RPMI8226 (cell line): ENCODE results near the gene DAZAP2.

Experiments used
- DNase-seq: peaks from one replicate; pipeline ENCODE4 v3.0.0-alpha.2; 2015

DAZAP2 gene

DNA sequence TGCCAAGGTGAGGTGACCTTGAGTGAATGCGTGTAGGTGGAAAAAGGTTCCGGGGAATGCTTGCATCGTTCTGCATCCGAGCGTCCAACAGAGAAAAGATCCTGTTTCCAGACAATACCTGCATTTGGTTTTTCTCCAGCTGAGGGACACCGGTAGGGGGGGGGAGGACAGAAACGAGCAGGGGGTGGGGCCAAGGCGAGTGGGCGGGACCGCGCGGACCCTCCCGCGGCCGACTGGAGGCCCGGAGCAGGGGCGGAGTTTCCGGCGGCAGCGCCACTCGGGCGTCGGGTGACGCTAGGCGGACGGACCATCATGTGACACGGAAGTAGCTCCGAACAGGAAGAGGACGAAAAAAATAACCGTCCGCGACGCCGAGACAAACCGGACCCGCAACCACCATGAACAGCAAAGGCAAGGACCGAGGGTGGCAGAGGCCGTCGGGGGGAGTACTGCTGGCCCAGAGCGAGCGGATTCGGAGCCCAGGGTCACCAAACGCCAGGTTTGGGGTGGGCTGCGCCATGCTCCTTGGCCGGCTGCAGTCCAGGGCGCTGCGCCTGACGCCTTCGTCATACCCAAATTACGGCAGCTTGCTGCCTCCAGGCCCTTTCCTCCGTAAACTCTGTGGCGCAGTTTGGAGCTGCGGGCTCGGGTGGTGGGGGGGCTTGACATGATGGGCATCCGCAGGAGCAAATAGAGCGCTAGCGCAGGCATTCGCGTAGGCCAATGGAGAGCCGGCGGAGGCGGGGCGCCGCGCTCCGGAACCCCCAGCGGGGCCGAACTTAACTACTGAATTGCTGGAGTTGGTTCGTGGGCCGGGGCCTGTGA, at the start of gene DAZAP2:
Gene DAZAP2, plus strand, starts transcription at position 317 of the 825 bp plus-strand sequence. Its CDS starts 82 bp downstream, at position 399.
- DNase-seq = peak; percentile 97

GRCh38 chr12:51189790-51190355, 48.8 kb upstream of the DAZAP2 start:
- no peak for DNase-seq

GRCh38 chr12:51190820-51191219, 47.8 kb upstream of the DAZAP2 start:
- DNase-seq = no peak

- no peak for DNase-seq
Observed at GRCh38 chr12:51191516-51192283, 46.9 kb upstream of the DAZAP2 start.

DNA sequence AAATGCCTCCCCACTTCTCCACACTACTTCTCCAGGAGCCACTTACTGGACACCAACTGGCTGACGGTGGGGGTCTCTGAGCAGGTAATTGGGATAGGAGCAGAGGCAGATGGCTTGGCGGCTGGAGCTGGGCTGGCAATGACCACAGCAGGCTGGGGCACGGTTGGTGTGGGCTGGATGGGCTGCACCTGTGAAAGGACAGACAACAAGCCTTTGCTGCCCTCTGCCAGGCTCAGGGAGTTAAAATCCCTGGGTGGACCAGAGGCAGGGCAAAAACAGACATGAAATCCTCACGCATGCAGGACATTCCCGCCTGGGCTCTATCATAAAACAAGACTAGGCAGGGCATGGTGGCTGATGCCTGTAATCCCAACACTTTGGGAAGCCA, 46.3 kb upstream of the DAZAP2 start:
- no peak for DNase-seq

DNA sequence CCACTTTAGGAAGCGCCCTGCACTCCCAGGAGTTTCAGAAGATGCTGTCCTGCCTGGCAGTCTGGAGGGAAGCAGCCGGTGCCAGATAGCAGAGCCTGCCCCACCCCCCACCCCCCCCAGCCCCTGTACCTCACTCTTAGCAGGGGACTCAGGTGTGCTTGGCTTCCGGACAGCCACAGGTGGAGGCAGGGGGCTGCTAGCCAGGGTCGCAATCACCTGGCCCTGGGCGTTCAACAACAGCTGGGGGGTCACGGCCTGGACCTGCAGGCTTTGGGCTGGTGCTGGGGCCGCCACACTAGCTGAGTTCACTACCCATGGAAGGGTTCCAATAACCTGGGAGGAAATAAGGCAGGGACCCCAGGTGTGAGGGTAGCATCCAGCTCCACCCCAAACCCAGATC, 42.8 kb upstream of the DAZAP2 start:
- no peak for DNase-seq

DNA sequence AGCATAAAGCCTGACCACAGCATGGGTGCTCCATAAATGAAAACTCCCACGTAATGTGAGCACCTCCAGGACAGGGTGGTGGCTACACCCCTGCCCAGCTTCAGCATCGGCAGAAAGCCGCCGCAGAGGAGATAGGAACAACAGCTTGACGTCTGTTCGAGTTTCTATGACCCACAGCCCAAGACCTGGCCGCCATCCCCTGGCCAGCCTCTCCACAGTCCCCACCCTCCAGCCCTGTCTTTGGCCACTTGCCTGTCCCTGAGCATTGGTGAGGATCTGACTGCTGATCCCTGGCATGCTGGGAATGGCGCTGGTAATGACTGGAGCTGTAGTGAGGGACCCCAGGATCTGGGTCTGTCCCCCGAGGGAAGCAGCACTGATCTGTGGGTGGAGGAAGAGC, 42.1 kb upstream of the DAZAP2 start:
- DNase-seq = no peak

GRCh38 chr12:51197736-51198567, 40.7 kb upstream of the DAZAP2 start:
- no peak for DNase-seq

DNA sequence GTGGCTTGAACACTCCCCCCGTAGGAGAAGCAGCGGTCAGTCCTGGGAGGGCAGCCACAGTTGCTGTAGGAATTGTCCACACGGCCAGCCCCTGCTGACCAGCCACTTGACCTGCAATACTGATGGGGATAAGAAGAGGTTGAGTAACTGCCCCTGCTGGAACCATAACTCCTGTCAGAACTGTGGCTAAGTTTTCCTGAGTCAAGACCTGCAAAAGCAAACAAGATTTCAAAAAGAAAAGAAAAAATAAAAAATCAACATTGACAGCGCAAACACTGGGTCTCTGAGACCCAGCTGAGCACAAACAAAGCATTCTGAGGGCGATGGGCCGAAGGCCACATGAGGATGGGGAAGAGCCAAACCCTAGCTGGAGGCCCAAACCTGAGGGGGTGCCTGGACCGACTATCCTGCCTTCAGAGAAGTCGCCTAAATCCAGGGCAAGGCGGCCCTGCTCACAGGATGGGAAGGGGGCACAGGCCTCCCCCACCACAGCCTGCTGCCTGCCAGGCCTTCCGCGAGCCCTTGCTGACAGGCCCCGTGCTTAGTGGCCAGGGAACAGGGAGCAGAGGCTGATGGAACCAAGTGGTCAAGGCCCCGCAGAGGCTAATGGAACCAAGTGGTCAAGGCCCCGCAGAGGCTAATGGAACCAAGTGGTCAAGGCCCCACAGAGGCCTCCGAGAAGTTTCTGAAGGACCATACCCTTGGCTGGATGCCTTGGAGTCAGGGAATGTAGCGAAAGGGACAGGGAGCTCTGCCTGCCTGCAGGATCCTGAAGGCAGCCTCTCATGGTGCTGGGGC, 39.9 kb upstream of the DAZAP2 start:
- no peak for DNase-seq

DNA sequence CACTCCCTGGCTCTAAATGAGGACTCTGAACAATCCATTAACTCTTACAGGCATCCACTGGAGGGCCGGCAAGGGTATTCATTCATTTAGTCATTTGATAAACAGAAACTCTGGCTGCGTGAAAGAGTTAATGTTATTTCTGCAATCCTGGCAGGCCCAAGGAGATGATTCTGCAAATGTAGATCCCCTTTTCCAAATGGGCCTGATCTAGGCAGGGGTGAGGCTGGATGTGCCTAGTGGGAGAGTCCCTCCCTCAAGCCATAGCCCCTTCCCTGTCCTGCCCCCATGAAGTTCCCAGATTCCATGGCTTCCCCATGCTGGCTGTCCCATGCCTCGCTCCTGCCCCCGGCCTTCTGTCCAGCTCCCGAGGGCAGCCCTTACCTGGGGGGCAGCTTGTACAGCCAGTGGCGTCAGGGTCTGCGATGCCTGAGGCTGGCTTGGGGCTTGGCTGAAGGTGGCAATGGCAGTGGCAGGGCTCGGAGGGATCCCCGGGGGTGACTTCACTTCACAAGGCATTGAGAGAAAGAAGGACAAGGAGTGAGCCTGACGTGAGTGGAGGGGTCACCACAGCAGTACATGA, 39.2 kb upstream of the DAZAP2 start:
- no peak for DNase-seq

DNA sequence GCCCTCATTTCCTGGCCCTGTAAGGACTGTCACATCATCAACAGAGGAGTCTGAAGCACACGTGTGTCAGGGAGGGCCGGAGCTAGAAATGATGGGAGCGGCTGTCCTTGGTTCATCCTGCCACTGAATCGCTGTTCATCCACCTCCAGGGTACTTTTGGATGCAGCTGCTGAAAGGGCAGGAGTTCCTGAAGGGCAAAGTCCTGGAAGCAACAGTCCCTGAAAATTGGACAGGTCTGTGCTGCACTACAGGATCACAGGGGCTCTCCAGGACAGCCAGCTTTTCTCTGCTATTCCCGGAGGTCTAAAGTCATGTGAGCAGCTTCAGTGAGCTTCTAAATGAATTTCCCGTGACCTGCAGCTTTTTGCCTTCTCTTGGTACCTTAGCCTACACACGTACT, 38.5 kb upstream of the DAZAP2 start:
- DNase-seq = no peak

DNA sequence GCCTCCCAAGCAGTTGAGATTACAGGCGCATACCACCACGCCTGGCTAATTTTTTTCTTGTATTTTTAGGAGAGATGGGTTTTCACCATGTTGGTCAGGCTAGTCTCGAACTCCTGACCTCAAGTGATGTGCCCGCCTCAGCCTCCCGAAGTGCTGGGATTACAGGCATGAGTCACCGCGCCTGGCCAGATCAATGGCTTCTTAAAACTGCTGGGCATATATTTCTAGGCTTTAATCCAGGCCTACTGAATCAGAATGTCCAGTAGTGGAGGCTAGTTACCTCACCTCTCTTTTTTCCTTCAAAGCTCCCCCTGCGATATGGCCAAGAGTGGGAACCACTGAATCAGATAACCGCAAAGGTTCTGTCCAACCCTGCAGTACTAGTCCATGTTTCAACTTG, 37.8 kb upstream of the DAZAP2 start:
- DNase-seq = no peak

DNA sequence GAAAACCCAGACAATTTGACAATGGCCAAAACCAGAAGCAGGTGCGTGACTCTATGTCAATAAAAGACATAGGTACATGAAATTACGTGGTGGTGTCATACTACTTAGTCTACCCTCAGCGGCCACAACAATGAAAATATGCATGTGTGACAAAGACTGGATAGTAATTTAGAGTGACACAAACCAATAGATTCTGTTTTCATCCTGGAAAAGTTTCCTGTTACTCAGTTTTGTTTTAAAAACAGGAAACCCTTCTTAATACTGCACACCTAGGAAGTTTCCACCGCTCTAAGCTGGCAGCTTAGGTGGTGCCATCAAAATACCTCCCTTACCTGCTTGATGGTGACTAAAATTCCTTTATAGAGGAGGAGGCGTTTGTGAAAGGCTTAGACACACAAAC, 35.9 kb upstream of the DAZAP2 start:
- no peak for DNase-seq

DNA sequence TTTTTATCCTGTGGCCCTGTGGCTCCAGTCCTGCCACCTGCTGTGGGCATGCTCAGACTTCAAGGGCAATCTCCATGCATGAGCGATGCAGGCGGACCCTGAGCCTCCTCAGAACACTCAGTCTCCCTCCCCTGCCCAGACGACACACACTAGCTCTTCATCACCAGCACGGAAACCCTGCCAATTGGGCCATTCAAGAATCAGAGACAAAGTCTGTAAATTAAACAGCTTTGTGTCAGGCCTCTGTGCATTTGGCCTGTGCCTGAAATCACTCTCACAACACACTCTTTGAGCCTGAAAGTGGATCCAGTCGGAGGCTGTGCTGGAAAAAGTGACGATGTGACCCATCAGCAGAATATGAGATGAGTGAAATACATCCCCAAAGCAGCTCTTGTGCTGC, 33.3 kb upstream of the DAZAP2 start:
- no peak for DNase-seq

- DNase-seq = no peak
Observed at GRCh38 chr12:51208016-51208660, 30.5 kb upstream of the DAZAP2 start.

DNA sequence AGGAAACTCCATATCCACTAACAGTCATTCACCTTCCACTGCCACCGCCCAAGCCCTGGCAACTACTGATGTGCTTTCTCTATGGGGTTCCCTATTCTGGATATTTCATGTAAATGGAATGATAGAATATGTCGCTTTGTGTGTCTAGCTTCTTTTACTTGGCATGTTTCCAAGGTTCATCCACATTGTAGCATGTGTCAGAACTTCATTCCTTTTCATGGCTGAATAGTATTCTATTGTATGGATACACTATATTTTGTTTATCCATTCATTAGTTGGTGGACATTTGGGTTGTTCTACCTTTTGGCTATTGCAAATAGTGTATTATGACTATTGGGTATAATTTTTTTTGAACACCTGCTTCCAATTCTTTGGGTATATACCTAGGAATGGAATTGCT, 29.4 kb upstream of the DAZAP2 start:
- DNase-seq = no peak

GRCh38 chr12:51210690-51211395, 27.8 kb upstream of the DAZAP2 start:
- no peak for DNase-seq

DNA sequence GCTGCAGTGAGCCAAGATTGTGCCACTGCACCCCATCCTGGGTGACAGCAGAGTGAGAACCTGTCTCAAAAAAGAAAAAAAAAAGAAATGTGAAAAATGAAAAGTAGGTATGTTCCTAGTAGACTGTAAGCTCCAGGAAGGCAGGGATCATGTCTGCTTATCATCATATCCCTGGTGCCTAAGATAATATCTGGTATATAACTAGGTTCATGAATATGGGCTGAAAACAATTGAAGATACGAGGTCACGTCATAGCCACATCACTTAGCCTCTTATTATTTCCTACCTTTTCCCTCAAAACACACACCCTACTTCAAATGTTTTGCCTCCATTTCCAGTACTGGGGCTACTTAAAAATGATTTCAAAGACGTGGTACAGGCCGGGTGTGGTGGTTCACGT, 23.7 kb upstream of the DAZAP2 start:
- no peak for DNase-seq

DNA sequence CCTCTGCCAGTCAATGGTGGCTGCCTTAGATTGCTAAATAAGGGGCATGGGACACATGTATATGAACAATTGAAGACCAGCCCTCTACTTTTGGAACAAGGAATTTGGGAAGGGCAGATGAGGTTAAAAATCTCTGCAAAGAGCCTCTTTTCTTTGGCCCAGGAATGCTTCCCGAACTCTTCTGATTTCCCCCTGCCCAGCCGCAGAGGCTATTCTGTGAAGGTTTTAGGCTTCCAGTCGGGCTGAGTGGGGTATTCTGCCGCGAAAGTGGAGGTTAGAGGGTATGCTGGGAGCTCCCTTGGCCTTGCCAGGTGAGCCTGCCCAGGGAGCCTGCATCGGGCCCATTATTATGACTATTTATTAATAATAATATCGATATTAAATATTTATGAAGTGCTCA, 22.0 kb upstream of the DAZAP2 start:
- DNase-seq = no peak

- peak; percentile 31 for DNase-seq
Observed at GRCh38 chr12:51217133-51217967, 21.3 kb upstream of the DAZAP2 start.
